Neuronal stem cell (in vitro differentiated cells): ENCODE measurements around the gene TBXA2R. TPM values are rescaled to one million over a fixed set of nuclear protein-coding genes. Genes with fewer than 3 reads are reported as not detected.

Experiments used
- DNase-seq: peaks from one replicate; pipeline ENCODE4 v3.0.0-alpha.2; 2013; ENCODE audit warnings: low spot score
- H2AFZ ChIP-seq: one replicate; pipeline ENCODE4 v1.6.1; 2013; ENCODE audit warnings: mild to moderate bottlenecking, low read length, inconsistent platforms
- H2AK5ac ChIP-seq: 2 replicates; pipeline ENCODE4 v1.6.1; 2013; ENCODE audit warnings: low read depth, mild to moderate bottlenecking, inconsistent platforms, low read length, moderate library complexity, mixed read lengths
- H2BK120ac ChIP-seq: 2 replicates; pipeline ENCODE4 v1.6.1; 2013; ENCODE audit warnings: low read depth, mild to moderate bottlenecking, inconsistent platforms, low read length, moderate library complexity, mixed read lengths
- H2BK12ac ChIP-seq: one replicate; pipeline ENCODE4 v1.6.1; 2013; ENCODE audit warnings: low read length, inconsistent platforms
- H2BK15ac ChIP-seq: 2 replicates; pipeline ENCODE4 v1.6.1; 2013; ENCODE audit warnings: mild to moderate bottlenecking, low read length, inconsistent platforms, mixed read lengths
- H2BK5ac ChIP-seq: one replicate; pipeline ENCODE4 v1.6.1; 2013; ENCODE audit warnings: inconsistent platforms, mild to moderate bottlenecking, low read length, moderate library complexity
- H3K14ac ChIP-seq: one replicate; pipeline ENCODE4 v1.6.1; 2013; ENCODE audit warnings: low read length, inconsistent platforms
- H3K18ac ChIP-seq: 2 replicates; pipeline ENCODE4 v1.6.1; 2013; ENCODE audit warnings: low read length, inconsistent platforms
- H3K23ac ChIP-seq: 2 replicates; pipeline ENCODE4 v1.6.1; 2013; ENCODE audit warnings: low read depth, mild to moderate bottlenecking, mixed read lengths, low read length, inconsistent platforms; ENCODE audit not compliant: poor library complexity
- H3K27ac ChIP-seq: replicated peaks from 3 replicates; pipeline ENCODE4 v1.5.1; 2013; ENCODE audit warnings: low read length, inconsistent platforms
- H3K27me3 ChIP-seq, 3 experiments: 2 replicates each; pipeline ENCODE4 v1.6.1; 2013; ENCODE audit warnings: low read length in 3 of 3, mild to moderate bottlenecking in 2 of 3, inconsistent platforms in 1 of 3, low read depth in 1 of 3, mixed read lengths in 1 of 3, moderate library complexity in 1 of 3; ENCODE audit not compliant: control insufficient read depth in 3 of 3, insufficient read depth in 3 of 3
- H3K36me3 ChIP-seq, 2 donors: replicated peaks in 1 of 2; 2 replicates each; pipeline ENCODE4 v1.6.1; 2013; ENCODE audit warnings: low read length in 2 of 2; ENCODE audit not compliant: control insufficient read depth in 2 of 2, insufficient read depth in 2 of 2
- H3K4ac ChIP-seq: 2 replicates; pipeline ENCODE4 v1.6.1; 2013; ENCODE audit warnings: inconsistent platforms, mild to moderate bottlenecking, low read length, moderate library complexity
- H3K4me1 ChIP-seq, 2 donors: 1 replicate in 1 of 2; 2 replicates in 1 of 2; pipeline ENCODE4 v1.6.1; 2013; ENCODE audit warnings: low read length in 2 of 2, low read depth in 1 of 2; ENCODE audit not compliant: control insufficient read depth in 2 of 2, insufficient read depth in 1 of 2
- H3K4me2 ChIP-seq: one replicate; pipeline ENCODE4 v1.6.1; 2013; ENCODE audit warnings: mild to moderate bottlenecking, low read length, inconsistent platforms; ENCODE audit not compliant: insufficient read depth, poor library complexity, severe bottlenecking
- H3K4me3 ChIP-seq, 2 donors: 2 replicates each; pipeline ENCODE4 v1.5.1; 2013; ENCODE audit warnings: low read length in 2 of 2, mild to moderate bottlenecking in 2 of 2, inconsistent platforms in 1 of 2, moderate library complexity in 1 of 2
- H3K79me1 ChIP-seq: one replicate; pipeline ENCODE4 v1.6.1; 2013; ENCODE audit warnings: low read depth, mild to moderate bottlenecking, inconsistent platforms, low read length, moderate library complexity
- H3K9ac ChIP-seq: one replicate; pipeline ENCODE4 v1.6.1; 2013; ENCODE audit warnings: mild to moderate bottlenecking, low read depth, low read length, inconsistent platforms; ENCODE audit not compliant: poor library complexity
- H3K9me3 ChIP-seq, 2 donors: replicated peaks in 1 of 2; 2 replicates each; pipeline versions ENCODE3 to v1.6.1; 2013; ENCODE audit warnings: low read length in 2 of 2, mild to moderate bottlenecking in 2 of 2, inconsistent platforms in 1 of 2, low read depth in 1 of 2, mixed read lengths in 1 of 2, moderate library complexity in 1 of 2; ENCODE audit not compliant: control insufficient read depth in 2 of 2, insufficient read depth in 1 of 2
- H4K8ac ChIP-seq: one replicate; pipeline ENCODE4 v1.6.1; 2013; ENCODE audit warnings: low read depth, mild to moderate bottlenecking, inconsistent platforms, low read length, moderate library complexity
- H4K91ac ChIP-seq: one replicate; pipeline ENCODE4 v1.6.1; 2013; ENCODE audit warnings: low read length, low read depth, mild to moderate bottlenecking, inconsistent platforms; ENCODE audit not compliant: poor library complexity
- WGBS, 2 donors: extraction: QIAGEN DNeasy Blood & Tissue Kit; methylation state at CpG; one replicate each; pipeline ENCODE4 v1.1.7; 2013; ENCODE audit warnings: missing lambda C conversion rate in 2 of 2, mixed read lengths in 1 of 2; ENCODE audit not compliant: insufficient read length in 2 of 2, insufficient replicate concordance in 1 of 2; ENCODE audit errors: extremely low coverage in 2 of 2; 5-methylcytosine and 5-hydroxymethylcytosine counted together
- polyA plus RNA-seq, 2 experiments: library from polyadenylated mRNA; stranded (reverse); fragments of 200-250 nt; gene quantifications; one replicate each; pipeline ENCODE4 v1.2.3, GENCODE V29; 2013

Gene TBXA2R
- 0.11 TPM for polyA plus RNA-seq (2013, experiment 1 of 2)
- polyA plus RNA-seq (2013, experiment 2 of 2) = 0.12 TPM

DNA sequence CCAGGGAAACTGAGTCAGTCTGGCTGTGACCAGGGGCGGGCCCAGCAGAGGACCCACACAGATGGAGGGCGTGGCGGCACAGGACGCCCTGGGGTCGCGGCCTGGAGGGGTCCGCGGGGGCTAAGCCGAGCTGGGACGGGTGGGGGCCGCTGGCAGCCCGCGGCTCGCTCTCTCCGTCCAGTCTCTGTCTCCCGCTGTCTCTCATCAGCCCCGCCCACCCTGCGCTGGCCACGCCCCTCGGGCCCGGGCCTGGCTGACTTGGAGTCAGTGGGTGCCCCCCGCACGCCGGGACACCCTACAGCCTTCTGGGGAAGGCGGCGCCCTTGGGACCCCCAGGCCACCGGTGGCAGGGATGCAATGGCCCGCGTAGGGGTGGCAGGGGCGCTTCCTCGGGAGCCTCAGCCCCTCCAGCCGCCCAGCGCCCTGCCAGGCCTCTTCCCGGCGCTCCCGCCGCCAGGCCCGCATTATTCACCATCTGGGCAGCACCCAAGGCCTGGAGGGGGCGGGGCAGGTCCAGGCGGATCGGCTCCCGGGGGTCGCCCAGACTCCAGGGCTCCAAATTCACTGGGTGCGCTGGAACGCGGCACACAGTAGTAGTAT lies at the start of gene TBXA2R:
TBXA2R (minus strand) TSS at position 186 of the 600 bp plus-strand sequence. CDS start 6,241 bp downstream, outside the sequence.
- Histone ChIP-seq H3K9me3 (no peaks in the 10 kb centered on the region), H4K91ac (no peak within 1 kb of the TSS), H3K4me1 (peaks cover 5 to 18% of the 10 kb centered on the region in 2 donors), H3K14ac (no peak within 1 kb of the TSS), H3K36me3 (peaks cover 4 to 20% of the 10 kb centered on the region in 2 donors), H4K8ac (no peak within 1 kb of the TSS), H3K27me3 (peaks cover 3 to 29% (median 28%) of the 10 kb centered on the region in 3 experiments), H3K18ac (peak within 1 kb of the TSS; percentile 95), H3K9ac (peak within 1 kb of the TSS; percentile 77), H2BK120ac (no peak within 1 kb of the TSS), H3K4me2 (peak within 1 kb of the TSS; percentile 54), H3K23ac (peak within 1 kb of the TSS; percentile 73), H3K27ac (no peak within 1 kb of the TSS), H2AFZ (peak within 1 kb of the TSS; percentile 74), H3K4me3 (peak within 1 kb of the TSS in 1 of 2 donors; percentile 65), H2AK5ac (peak within 1 kb of the TSS; percentile 37), H3K79me1 (peaks cover 2% of the 10 kb centered on the region), H2BK12ac (no peak within 1 kb of the TSS), H3K4ac (no peak within 1 kb of the TSS), H2BK15ac (peak within 1 kb of the TSS; percentile 55), H2BK5ac (peak within 1 kb of the TSS; percentile 90)
- no CpG with 5 or more reads among the region's 46 CpGs for WGBS, 2 donors
- DNase-seq = no peak

DNA sequence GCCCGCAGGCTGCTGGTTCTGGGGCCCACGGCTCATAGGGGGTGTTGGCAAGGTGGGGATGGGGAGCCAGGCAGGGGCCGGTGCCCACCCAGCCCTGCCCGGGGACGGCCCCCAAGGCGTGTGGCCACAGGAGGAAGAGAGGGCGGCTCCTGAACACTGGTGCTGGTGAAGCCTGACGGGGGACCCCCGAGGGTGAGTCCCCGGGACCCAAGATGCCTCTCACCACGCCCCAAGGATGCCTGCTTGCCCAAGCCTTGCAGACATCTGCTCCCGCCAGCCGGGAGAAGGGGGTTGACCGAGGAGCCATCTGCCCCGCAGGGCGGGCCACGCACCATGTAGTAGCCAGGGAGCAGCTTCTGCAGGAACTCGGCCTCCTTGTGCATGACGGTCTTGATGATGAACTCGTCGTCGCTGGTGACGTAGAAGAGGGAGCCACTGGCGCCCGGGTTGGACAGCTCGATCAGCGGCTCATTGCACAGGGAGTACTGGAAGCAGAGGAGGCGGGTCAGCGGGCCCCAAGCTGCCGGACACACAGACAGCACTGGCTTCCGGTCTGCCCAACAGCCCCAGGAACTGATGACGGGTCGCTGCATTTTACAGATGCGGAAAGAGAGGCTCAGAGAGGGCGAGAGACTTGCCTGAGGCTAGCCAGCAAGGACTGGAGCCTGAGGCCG lies 49.5 kb upstream of the TBXA2R start:
- Histone ChIP-seq H3K14ac (peak overlapping the region; percentile 94), H3K4me2 (no peak overlapping the region), H3K27me3 (no peaks in the 10 kb centered on the region), H4K8ac (no peak overlapping the region), H2AK5ac (no peak overlapping the region), H4K91ac (no peak overlapping the region), H3K9me3 (peaks cover 0 to 4% of the 10 kb centered on the region in 2 donors), H3K18ac (no peak overlapping the region), H3K4me1 (no peaks in the 10 kb centered on the region), H3K27ac (no peak overlapping the region), H3K4ac (no peak overlapping the region), H3K79me1 (peaks cover 6% of the 10 kb centered on the region), H3K23ac (no peak overlapping the region), H2BK5ac (peak overlapping the region; percentile 48), H2BK15ac (no peak overlapping the region), H2BK120ac (no peak overlapping the region), H2BK12ac (peak overlapping the region; percentile 22), H2AFZ (no peak overlapping the region), H3K4me3 (no peak overlapping the region), H3K36me3 (peaks cover 45 to 83% of the 10 kb centered on the region in 2 donors), H3K9ac (no peak overlapping the region)
- DNase-seq = no peak
- WGBS, 2 donors = no CpG with 5 or more reads among the region's 36 CpGs

DNA sequence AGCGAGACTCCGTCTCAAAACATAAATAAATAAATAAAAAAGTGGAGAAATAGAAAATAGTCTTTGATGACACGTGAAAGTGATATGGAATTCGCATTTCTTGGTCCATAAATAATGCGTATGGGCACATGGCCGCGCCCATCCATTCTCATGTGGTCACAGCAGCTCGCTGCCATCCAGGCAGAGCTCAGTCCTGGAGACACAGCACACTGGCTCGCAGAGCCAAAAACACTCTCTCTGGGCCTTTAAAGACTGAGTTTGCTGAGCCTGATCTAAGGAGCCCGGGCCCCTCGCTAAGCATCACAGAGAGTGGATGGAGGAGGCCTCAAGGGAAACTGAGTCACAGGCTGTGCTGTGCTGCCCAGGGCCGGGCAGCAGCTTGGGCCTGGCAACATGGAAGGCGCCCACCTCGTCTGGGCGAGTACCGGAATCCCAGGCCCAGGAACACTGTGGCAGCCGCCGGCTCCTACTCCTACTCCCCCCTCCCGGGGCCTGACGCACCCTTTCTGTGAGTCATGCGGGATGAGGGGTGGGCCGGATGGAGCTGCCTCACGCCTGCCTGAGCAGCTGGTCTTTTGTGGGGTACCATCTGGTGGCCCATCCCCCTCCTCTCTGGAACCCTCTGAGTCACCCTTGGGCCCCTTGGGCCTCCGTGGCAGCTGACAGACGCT lies 48.9 kb upstream of the TBXA2R start:
- WGBS, 2 donors = no CpG with 5 or more reads among the region's 25 CpGs
- H4K91ac ChIP-seq = no peak overlapping the region
- H2AFZ ChIP-seq = no peak overlapping the region
- no peak for DNase-seq
- H3K18ac ChIP-seq = no peak overlapping the region
- no peak overlapping the region for H4K8ac ChIP-seq
- no peak overlapping the region for H3K9ac ChIP-seq
- no peak overlapping the region for H2BK12ac ChIP-seq
- H3K4me1 ChIP-seq = no peaks in the 10 kb centered on the region
- H2AK5ac ChIP-seq = peak overlapping the region; percentile 43
- no peak overlapping the region for H3K27ac ChIP-seq
- peaks cover 42 to 79% of the 10 kb centered on the region in 2 donors for H3K36me3 ChIP-seq
- H3K9me3 ChIP-seq = peaks cover 0 to 4% of the 10 kb centered on the region in 2 donors
- H2BK120ac ChIP-seq = no peak overlapping the region
- H3K4me2 ChIP-seq = no peak overlapping the region
- H3K14ac ChIP-seq = peak overlapping the region; percentile 38
- H3K23ac ChIP-seq = no peak overlapping the region
- no peak overlapping the region for H2BK15ac ChIP-seq
- no peak overlapping the region for H3K4ac ChIP-seq
- H3K27me3 ChIP-seq = no peaks in the 10 kb centered on the region
- no peak overlapping the region for H3K4me3 ChIP-seq
- H3K79me1 ChIP-seq = peaks cover 4% of the 10 kb centered on the region
- no peak overlapping the region for H2BK5ac ChIP-seq
